Measurements from ENCODE around the gene LIPF.

- TF ChIP-seq EZH2 (IDR thresholded peaks at IDR 0.05; ENCODE audit: borderline replicate concordance, insufficient read depth, low read length, poor library complexity, severe bottlenecking) (no peak), CTCF (IDR thresholded peaks at IDR 0.05; ENCODE audit: poor library complexity, severe bottlenecking) (no peak), TAF1 (IDR thresholded peaks at IDR 0.05; ENCODE audit: low read depth) (no peak), RAD21 (conservative IDR thresholded peaks at IDR 0.05) (no peak), REST (IDR thresholded peaks at IDR 0.05; ENCODE audit: borderline replicate concordance) (no peak)
Observed at GRCh38 chr10:88676283-88677060, 12.2 kb downstream of the LIPF start.
